HCT116 (cell line): ENCODE measurements around the gene TRIM24.

Experiments used
- EZH2 ChIP-seq: fragments of 200-600 bp; sonication (generic); IDR thresholded peaks from 2 replicates; pipeline ENCODE4 v1.6.1; 2017; ENCODE audit warnings: antibody characterized with exemption, mixed run types
- EZH2phosphoT487 ChIP-seq: fragments of 200-600 bp; IDR thresholded peaks from 2 replicates; pipeline ENCODE4 v1.6.1; 2018; ENCODE audit warnings: antibody characterized with exemption, borderline replicate concordance
- FOSL1 ChIP-seq: IDR thresholded peaks from 2 replicates; pipeline ENCODE4 v1.6.1; 2012; ENCODE audit warnings: low read depth
- JUND ChIP-seq: IDR thresholded peaks from 2 replicates; pipeline ENCODE4 v1.6.1; 2012
- POLR2A ChIP-seq: IDR thresholded peaks from 2 replicates; pipeline ENCODE4 v1.7.0; 2011; ENCODE audit warnings: borderline replicate concordance; ENCODE audit not compliant: insufficient read depth, insufficient read length; ENCODE audit errors: extremely low read depth
- RAD21 ChIP-seq: IDR thresholded peaks from 2 replicates; pipeline ENCODE4 v1.6.1; 2012; ENCODE audit warnings: low read depth, mild to moderate bottlenecking
- SIN3A ChIP-seq: IDR thresholded peaks from 2 replicates; pipeline ENCODE4 v1.6.1; 2012; ENCODE audit warnings: low read depth
- TCF7L2 ChIP-seq: IDR thresholded peaks from 2 replicates; pipeline ENCODE4 v1.7.0; 2011; ENCODE audit warnings: borderline replicate concordance, inconsistent platforms; ENCODE audit not compliant: insufficient read depth, insufficient read length; ENCODE audit errors: extremely low read depth
- YY1 ChIP-seq: IDR thresholded peaks from 2 replicates; pipeline ENCODE4 v1.6.1; 2011; ENCODE audit warnings: low read length, low read depth, moderate library complexity, mild to moderate bottlenecking; ENCODE audit not compliant: insufficient replicate concordance; ENCODE audit errors: extremely low read depth
- TF ChIP-seq, protein P1 (sequence below), 3 experiments: fragments of 200-600 bp in 1 of 3; sonication (generic) in 1 of 3; IDR thresholded peaks in 2 of 3; conservative IDR thresholded peaks in 1 of 3; 2 replicates each; pipeline ENCODE4 v1.5.1; 2012 to 2017; ENCODE audit warnings: low read depth in 2 of 3, low read length in 2 of 3, antibody characterized with exemption in 1 of 3, borderline replicate concordance in 1 of 3, control low read depth in 1 of 3, mild to moderate bottlenecking in 1 of 3, mixed read lengths in 1 of 3, mixed run types in 1 of 3, moderate library complexity in 1 of 3; ENCODE audit not compliant: insufficient read depth in 1 of 3
- TF ChIP-seq, protein P2 (sequence below): IDR thresholded peaks from 2 replicates; pipeline ENCODE4 v1.6.1; 2011; ENCODE audit warnings: mild to moderate bottlenecking, low read length, moderate library complexity; ENCODE audit not compliant: insufficient replicate concordance; ENCODE audit errors: extremely low read depth
- TF ChIP-seq, protein P3 (sequence below): IDR thresholded peaks from 2 replicates; pipeline ENCODE4 v1.6.1; 2012; ENCODE audit warnings: low read depth
- TF ChIP-seq, protein P4 (sequence below): IDR thresholded peaks from 2 replicates; pipeline ENCODE4 v1.6.1; 2012

DNA sequence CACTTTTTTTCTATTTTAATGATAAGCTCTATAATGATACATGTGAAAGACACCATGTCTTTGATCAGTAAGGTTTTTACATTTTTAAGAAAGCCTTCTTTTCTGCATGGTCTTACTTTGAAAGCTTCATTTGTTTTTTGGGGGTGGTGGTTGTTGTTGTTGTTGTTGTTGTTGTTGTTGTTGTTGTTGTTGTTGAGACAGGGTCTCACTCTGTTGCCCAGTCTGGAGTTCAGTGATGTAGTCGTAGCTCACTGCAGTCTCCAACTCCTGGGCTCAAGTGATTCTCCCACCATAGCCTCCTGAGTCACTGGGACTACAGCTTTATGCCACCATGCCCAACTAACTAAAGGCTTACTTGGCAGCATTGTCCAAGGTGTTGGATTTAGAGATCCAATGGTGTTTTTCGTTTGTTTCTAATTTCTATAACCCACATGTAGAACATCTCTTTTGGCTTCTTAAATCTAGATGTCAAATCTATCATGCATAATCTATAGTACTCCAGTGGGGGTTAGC is 45.4 kb downstream of the TRIM24 start:
- no peak for TF ChIP-seq EZH2
- TF ChIP-seq RAD21, result no peak
- TF ChIP-seq, protein P1, sequence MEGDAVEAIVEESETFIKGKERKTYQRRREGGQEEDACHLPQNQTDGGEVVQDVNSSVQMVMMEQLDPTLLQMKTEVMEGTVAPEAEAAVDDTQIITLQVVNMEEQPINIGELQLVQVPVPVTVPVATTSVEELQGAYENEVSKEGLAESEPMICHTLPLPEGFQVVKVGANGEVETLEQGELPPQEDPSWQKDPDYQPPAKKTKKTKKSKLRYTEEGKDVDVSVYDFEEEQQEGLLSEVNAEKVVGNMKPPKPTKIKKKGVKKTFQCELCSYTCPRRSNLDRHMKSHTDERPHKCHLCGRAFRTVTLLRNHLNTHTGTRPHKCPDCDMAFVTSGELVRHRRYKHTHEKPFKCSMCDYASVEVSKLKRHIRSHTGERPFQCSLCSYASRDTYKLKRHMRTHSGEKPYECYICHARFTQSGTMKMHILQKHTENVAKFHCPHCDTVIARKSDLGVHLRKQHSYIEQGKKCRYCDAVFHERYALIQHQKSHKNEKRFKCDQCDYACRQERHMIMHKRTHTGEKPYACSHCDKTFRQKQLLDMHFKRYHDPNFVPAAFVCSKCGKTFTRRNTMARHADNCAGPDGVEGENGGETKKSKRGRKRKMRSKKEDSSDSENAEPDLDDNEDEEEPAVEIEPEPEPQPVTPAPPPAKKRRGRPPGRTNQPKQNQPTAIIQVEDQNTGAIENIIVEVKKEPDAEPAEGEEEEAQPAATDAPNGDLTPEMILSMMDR (IDR thresholded peaks at IDR 0.05 in 2 of 3, conservative IDR thresholded peaks at IDR 0.05 in 1 of 3; ENCODE audit: borderline replicate concordance in 1 of 3, insufficient read depth in 1 of 3, low read depth in 2 of 3, low read length in 2 of 3), result no peak
- no peak for TF ChIP-seq YY1
- TF ChIP-seq FOSL1, result no peak
- TF ChIP-seq TCF7L2, result no peak
- TF ChIP-seq SIN3A, result no peak
- TF ChIP-seq POLR2A, result no peak
- no peak for TF ChIP-seq EZH2phosphoT487
- TF ChIP-seq, protein P2, sequence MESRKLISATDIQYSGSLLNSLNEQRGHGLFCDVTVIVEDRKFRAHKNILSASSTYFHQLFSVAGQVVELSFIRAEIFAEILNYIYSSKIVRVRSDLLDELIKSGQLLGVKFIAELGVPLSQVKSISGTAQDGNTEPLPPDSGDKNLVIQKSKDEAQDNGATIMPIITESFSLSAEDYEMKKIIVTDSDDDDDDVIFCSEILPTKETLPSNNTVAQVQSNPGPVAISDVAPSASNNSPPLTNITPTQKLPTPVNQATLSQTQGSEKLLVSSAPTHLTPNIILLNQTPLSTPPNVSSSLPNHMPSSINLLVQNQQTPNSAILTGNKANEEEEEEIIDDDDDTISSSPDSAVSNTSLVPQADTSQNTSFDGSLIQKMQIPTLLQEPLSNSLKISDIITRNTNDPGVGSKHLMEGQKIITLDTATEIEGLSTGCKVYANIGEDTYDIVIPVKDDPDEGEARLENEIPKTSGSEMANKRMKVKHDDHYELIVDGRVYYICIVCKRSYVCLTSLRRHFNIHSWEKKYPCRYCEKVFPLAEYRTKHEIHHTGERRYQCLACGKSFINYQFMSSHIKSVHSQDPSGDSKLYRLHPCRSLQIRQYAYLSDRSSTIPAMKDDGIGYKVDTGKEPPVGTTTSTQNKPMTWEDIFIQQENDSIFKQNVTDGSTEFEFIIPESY, result no peak
- TF ChIP-seq, protein P3, sequence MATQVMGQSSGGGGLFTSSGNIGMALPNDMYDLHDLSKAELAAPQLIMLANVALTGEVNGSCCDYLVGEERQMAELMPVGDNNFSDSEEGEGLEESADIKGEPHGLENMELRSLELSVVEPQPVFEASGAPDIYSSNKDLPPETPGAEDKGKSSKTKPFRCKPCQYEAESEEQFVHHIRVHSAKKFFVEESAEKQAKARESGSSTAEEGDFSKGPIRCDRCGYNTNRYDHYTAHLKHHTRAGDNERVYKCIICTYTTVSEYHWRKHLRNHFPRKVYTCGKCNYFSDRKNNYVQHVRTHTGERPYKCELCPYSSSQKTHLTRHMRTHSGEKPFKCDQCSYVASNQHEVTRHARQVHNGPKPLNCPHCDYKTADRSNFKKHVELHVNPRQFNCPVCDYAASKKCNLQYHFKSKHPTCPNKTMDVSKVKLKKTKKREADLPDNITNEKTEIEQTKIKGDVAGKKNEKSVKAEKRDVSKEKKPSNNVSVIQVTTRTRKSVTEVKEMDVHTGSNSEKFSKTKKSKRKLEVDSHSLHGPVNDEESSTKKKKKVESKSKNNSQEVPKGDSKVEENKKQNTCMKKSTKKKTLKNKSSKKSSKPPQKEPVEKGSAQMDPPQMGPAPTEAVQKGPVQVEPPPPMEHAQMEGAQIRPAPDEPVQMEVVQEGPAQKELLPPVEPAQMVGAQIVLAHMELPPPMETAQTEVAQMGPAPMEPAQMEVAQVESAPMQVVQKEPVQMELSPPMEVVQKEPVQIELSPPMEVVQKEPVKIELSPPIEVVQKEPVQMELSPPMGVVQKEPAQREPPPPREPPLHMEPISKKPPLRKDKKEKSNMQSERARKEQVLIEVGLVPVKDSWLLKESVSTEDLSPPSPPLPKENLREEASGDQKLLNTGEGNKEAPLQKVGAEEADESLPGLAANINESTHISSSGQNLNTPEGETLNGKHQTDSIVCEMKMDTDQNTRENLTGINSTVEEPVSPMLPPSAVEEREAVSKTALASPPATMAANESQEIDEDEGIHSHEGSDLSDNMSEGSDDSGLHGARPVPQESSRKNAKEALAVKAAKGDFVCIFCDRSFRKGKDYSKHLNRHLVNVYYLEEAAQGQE, result no peak
- no peak for TF ChIP-seq JUND
- TF ChIP-seq, protein P4, sequence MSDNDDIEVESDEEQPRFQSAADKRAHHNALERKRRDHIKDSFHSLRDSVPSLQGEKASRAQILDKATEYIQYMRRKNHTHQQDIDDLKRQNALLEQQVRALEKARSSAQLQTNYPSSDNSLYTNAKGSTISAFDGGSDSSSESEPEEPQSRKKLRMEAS, result no peak
